HEK293 (cell line): ENCODE data around the gene BRF1.

Source experiments
- HOXD13 ChIP-seq: sonication (generic); formaldehyde crosslinking; IDR thresholded peaks from 2 replicates; pipeline ENCODE4 v1.8.0; 2022; ENCODE audit warnings: missing genetic modification reagents, borderline replicate concordance
- ZBTB21 ChIP-seq: fragments of 450-650 bp; formaldehyde crosslinking; IDR thresholded peaks from 2 replicates; pipeline ENCODE4 v1.5.1; 2017; ENCODE audit warnings: missing biosample characterization, missing genetic modification characterization
- ZNF174 ChIP-seq: fragments of 450-650 bp; formaldehyde crosslinking; IDR thresholded peaks from 2 replicates; pipeline ENCODE4 v1.5.0; 2017; ENCODE audit warnings: missing biosample characterization, mild to moderate bottlenecking, missing genetic modification characterization
- ZNF266 ChIP-seq: fragments of 450-650 bp; formaldehyde crosslinking; IDR thresholded peaks from 2 replicates; pipeline ENCODE4 v1.5.1; 2016; ENCODE audit warnings: missing biosample characterization, missing genetic modification characterization, low read depth
- ZNF274 ChIP-seq, 2 experiments: fragments of 200-500 bp in 1 of 2; fragments of 450-650 bp in 1 of 2; sonication (Bioruptor generic) in 1 of 2; formaldehyde crosslinking in 1 of 2; IDR thresholded peaks; 2 replicates each; pipeline versions ENCODE4 v1.5.1 to v1.6.1; 2014 to 2016; ENCODE audit warnings: borderline replicate concordance in 1 of 2, inconsistent platforms in 1 of 2, low read length in 1 of 2, missing biosample characterization in 1 of 2, missing genetic modification characterization in 1 of 2
- ZNF660 ChIP-seq: fragments of 450-650 bp; IDR thresholded peaks from 2 replicates; pipeline ENCODE4 v1.5.1; 2018; ENCODE audit warnings: missing biosample characterization, mild to moderate bottlenecking, missing genetic modification characterization
- ZNF830 ChIP-seq: fragments of 450-650 bp; IDR thresholded peaks from 2 replicates; pipeline ENCODE4 v1.5.0; 2018; ENCODE audit warnings: missing biosample characterization, missing genetic modification characterization, low read depth, mild to moderate bottlenecking, moderate library complexity
- ZSCAN23 ChIP-seq: fragments of 450-650 bp; formaldehyde crosslinking; IDR thresholded peaks from 2 replicates; pipeline ENCODE4 v1.5.1; 2016; ENCODE audit warnings: missing biosample characterization, missing genetic modification characterization
- TF ChIP-seq, protein P1 (sequence below): fragments of 450-650 bp; formaldehyde crosslinking; IDR thresholded peaks from 2 replicates; pipeline ENCODE4 v1.5.1; 2016; ENCODE audit warnings: missing biosample characterization, missing genetic modification characterization

DNA sequence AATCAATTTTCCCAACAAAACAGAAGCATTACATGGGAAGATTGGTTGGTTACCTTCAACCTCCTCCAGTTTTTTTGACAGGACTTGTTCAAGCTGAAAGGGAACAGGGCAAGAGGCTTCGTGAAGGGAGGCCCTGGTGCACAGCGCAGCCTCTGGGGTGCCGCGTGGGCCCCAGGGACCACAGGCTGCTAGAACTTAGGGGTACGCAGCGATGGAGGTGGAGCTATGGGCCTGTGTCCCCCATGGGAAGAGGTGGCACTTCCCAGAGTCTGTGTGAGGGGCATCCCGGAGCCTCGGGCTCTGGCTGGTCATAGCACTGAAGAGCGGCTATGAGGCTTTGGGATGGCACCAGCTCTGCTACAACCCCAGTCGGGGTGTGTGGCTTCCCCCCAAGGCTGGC is 74.6 kb downstream of the BRF1 start:
- TF ChIP-seq ZNF830 (tag by site-specific recombination) (no peak), ZNF274 (IDR thresholded peaks at IDR 0.05; ENCODE audit: low read length) (no peak), ZNF274 (tag by site-specific recombination; IDR thresholded peaks at IDR 0.05; ENCODE audit: borderline replicate concordance) (no peak), ZNF174 (tag by site-specific recombination) (no peak), ZNF266 (no peak), HOXD13 (no peak), ZNF660 (tag by site-specific recombination) (no peak), ZSCAN23 (tag by site-specific recombination) (no peak), ZBTB21 (no peak)
- TF ChIP-seq, protein P1, sequence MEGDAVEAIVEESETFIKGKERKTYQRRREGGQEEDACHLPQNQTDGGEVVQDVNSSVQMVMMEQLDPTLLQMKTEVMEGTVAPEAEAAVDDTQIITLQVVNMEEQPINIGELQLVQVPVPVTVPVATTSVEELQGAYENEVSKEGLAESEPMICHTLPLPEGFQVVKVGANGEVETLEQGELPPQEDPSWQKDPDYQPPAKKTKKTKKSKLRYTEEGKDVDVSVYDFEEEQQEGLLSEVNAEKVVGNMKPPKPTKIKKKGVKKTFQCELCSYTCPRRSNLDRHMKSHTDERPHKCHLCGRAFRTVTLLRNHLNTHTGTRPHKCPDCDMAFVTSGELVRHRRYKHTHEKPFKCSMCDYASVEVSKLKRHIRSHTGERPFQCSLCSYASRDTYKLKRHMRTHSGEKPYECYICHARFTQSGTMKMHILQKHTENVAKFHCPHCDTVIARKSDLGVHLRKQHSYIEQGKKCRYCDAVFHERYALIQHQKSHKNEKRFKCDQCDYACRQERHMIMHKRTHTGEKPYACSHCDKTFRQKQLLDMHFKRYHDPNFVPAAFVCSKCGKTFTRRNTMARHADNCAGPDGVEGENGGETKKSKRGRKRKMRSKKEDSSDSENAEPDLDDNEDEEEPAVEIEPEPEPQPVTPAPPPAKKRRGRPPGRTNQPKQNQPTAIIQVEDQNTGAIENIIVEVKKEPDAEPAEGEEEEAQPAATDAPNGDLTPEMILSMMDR (tag by site-specific recombination), result no peak
